GM19467 (cell line): ENCODE measurements around the gene LRBA.
"Not testable (repeated sequence)": the region's sequence is repeated elsewhere in the genome, so short reads cannot be mapped to it uniquely, and the experiment has no call there.

Experiments used
- ATAC-seq: cut with Tn5 transposase; IDR thresholded peaks from one replicate; pipeline ENCODE4 v1.9.1; 2021; ENCODE audit warnings: mild to moderate bottlenecking, moderate library complexity; ENCODE audit not compliant: unreplicated experiment

Gene LRBA, protein sequence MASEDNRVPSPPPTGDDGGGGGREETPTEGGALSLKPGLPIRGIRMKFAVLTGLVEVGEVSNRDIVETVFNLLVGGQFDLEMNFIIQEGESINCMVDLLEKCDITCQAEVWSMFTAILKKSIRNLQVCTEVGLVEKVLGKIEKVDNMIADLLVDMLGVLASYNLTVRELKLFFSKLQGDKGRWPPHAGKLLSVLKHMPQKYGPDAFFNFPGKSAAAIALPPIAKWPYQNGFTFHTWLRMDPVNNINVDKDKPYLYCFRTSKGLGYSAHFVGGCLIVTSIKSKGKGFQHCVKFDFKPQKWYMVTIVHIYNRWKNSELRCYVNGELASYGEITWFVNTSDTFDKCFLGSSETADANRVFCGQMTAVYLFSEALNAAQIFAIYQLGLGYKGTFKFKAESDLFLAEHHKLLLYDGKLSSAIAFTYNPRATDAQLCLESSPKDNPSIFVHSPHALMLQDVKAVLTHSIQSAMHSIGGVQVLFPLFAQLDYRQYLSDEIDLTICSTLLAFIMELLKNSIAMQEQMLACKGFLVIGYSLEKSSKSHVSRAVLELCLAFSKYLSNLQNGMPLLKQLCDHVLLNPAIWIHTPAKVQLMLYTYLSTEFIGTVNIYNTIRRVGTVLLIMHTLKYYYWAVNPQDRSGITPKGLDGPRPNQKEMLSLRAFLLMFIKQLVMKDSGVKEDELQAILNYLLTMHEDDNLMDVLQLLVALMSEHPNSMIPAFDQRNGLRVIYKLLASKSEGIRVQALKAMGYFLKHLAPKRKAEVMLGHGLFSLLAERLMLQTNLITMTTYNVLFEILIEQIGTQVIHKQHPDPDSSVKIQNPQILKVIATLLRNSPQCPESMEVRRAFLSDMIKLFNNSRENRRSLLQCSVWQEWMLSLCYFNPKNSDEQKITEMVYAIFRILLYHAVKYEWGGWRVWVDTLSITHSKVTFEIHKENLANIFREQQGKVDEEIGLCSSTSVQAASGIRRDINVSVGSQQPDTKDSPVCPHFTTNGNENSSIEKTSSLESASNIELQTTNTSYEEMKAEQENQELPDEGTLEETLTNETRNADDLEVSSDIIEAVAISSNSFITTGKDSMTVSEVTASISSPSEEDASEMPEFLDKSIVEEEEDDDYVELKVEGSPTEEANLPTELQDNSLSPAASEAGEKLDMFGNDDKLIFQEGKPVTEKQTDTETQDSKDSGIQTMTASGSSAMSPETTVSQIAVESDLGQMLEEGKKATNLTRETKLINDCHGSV (N-terminal part only)

DNA sequence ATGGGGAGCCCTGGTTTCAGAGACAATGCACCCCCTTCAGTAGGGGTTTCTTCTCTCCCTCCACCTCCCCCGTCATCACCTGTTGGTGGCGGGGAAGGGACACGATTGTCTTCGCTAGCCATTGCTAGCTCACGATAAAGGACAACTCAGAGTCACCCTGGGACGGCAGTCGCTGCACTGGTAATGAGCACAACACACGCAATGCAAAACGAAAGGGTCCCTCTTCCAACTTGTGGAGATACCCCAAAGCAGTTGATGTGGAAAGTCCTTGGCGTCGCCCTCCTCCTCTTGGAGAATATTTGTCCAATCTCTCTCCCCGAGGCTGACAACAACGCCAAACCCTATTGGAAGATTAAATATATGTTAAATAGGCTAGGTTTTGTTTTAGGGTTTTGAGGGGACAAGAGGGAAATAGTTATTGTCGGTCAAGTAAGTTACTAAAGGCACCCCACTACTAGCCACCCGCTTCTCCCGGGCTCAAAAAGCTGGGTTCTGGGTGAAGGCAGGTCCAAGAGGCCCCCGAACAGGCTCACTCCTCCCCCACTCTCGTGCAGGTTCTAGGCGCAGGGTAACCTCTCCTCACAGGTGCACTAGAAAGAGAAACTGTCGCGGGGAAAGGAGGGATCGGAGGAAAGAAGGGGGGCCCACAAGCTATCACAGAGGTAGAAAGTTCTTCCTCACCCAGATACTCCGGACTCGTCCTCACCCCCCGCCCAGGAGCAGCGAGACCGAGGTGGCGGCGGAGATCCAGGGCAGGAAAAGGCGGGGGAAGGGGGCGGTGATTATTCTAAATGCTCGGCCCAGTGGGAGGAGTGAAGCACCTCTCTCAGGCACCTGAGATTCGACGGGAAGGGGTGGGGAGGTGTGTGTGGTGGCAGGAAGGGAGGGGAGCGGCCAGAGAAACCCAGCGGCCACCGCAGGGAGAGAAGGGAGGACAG, at the start of gene LRBA:
Gene LRBA, minus strand, starts transcription at position 764 of the 938 bp plus-strand sequence. Its CDS starts 642 bp downstream, at position 122.
- peak; percentile 60 for ATAC-seq

DNA sequence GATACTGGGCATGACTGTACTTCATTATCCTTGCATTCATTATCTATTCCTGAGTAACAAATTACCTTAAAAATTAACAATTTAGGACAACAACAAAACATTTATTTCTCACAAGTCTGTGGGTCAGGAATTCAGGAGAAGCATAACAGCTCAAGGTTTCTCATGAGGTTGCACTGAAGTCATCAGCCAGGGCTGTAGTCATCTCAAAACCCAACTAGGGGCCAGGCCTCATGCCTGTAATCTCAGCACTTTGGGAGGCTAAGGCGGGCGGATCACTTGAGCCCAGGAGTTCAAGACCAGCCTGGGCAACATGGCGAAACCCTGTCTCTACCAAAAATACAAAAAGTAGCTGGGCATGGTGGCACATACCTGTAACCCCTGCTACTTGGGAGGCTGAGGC, 48.1 kb upstream of the LRBA start:
- ATAC-seq: not testable (repeated sequence)

DNA sequence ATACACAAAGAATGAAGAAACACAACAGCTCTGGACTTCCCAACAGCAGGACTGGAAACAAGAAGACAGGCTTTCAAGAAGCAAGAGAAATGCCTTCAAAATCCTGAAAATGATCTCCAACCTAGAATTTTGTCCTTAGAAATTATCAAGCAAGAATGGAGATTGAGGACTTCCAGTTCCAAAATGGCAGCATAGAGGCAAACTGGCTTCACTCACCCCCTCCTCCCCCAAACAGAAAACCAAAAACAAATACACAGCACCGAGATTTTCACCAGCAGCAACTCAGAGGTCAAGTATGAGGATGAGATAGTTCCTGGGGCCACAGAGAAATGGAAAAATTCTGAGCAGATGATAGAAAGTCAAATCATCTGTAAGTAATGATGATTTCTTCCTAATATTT, 40.5 kb upstream of the LRBA start:
- no peak for ATAC-seq

DNA sequence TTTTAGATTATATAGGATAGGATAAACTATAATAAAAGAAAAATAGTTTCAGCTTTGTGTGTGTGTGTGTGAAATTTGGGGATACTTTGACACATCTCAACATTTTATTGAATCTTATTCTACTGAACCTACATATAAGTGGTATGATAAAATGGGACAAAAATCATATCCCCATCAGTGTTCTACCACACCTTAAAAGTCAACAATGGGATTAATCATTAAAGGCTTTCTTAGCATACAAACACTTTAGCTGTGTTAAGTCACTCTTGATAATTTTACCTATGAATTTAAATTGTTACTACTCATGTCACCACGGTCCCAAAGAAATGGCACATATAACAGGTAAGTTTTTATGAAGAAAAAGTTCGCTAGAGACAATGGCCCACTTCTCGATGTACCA, 37.7 kb upstream of the LRBA start:
- ATAC-seq: no peak

DNA sequence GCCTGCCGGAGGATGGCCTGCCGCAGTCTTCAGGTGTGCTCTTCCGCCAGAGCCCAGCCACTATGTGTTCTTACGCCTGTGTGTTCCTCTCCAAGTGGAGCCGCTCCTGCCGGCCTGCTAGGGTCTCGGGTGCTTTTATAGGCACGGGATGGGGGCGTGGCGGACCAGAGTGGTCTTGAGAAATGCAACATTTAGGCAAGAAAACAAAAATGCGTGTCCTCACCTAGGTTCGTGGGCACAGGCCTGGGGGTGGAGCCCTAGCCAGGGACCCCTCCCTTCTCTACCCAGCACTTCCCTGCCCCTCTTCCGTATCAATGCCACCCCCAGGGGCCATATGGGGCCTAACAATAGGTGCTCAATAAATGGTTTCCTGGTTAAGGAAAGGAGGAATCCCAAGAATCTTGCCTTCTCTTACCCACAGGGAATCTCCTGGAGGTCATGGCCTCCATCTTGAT, 34.4 kb upstream of the LRBA start:
- no peak for ATAC-seq

DNA sequence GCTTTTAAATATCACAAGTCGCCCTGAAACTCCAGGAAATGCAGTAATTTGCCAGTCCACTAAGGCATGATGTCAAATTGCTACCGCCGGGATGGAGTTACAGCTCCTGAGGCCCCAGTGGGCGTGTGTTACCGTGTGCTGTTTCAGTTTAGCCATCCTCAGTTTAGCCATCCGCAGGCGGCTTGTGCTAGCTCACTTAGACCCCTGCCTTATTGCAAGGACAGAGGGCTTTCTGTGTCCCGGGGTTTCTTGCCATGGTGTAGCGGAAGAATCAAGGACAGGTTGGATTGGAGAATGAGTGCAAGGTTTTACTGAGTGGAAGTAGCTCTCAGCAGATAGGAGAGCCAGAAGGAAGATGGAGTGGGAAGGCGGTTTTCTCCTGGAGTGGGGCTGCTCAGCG, 33.8 kb upstream of the LRBA start:
- ATAC-seq: no peak

DNA sequence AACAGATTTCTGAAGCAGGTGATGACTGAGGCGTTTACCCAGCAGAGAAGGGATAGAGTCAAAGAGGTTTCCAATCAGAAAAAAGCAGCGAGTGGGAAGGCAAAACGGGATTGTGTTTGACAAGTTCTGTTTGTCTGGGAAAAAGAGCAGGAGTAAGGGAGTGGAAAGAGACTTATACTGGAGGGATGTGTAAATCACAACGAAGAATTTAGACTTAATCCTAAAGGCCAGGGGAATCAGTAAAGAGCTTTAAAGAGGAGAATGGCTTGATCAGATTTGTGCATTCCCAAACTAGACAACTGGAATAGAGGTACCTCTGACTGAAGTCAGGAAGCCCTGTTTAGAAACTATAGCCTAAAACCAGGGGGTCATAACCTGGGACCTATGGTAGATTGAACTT, 31.5 kb upstream of the LRBA start:
- no peak for ATAC-seq

DNA sequence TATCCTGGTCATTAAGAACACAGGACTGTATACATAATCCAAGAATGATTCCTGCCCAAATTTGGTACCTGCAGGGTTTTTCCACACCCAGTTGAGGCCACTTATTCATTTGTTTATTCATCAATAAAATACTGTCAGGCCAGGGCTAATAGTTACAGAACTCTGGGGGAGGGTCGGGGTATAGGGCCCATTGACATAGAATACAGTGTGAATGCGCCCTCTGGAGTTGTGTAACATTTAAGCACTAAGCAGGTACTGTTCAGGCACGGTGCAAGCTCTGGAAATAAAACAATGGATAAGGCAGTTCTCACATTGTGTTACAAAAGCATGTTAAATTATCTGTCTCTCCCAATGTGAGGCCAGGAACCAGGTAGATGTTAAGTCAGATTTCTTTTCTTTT, 30.8 kb upstream of the LRBA start:
- ATAC-seq: no peak

DNA sequence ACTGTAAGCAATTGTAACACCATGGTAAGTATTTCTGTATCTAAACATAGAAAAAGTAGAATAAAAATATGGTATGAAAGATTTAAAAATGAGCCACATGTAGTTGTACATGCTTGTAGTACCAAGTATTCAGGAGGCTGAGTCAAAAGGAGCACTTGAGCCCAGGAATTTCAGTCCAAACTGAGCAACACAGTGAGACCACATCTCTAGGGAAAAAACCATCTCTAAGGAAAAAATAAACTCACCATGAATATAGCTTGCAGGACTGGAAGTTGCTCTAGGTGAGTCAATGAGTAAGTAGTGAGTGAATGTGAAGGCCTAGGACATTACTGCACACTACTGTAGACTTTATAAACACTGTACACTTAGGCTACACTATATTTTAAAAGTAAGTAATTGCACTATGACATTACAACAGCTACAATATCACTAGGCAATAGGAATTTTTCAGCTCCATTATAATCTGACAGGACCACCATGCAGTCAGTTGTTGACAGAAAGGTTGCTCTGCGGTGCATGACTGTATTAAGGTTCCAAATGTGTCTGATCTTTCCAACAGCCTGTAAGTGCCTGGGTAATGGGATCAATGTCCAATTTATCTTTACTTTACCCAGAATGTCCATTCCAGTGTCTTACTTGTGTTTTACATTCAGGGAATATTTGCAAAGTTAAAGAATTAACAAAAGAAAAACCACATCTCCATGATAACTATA, 28.9 kb upstream of the LRBA start:
- ATAC-seq: no peak

DNA sequence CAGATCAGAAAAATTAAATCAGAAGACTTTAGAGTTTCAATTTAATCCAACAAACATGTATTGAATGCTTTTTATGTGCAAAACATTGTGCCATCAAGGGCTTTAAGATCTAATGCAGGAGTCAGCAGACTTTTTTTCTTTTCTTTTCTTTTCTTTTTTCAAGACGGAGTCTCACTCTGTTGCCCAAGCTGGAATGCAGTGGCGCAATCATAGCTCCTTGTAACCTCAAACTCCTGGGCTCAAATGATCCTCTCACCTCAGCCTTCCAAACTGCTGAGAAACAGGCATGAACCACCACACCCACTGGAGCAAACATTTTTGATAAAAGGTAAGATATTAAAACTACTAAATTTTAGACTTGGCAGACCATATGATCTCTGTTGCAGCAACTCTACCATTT, 24.6 kb upstream of the LRBA start:
- ATAC-seq: no peak

DNA sequence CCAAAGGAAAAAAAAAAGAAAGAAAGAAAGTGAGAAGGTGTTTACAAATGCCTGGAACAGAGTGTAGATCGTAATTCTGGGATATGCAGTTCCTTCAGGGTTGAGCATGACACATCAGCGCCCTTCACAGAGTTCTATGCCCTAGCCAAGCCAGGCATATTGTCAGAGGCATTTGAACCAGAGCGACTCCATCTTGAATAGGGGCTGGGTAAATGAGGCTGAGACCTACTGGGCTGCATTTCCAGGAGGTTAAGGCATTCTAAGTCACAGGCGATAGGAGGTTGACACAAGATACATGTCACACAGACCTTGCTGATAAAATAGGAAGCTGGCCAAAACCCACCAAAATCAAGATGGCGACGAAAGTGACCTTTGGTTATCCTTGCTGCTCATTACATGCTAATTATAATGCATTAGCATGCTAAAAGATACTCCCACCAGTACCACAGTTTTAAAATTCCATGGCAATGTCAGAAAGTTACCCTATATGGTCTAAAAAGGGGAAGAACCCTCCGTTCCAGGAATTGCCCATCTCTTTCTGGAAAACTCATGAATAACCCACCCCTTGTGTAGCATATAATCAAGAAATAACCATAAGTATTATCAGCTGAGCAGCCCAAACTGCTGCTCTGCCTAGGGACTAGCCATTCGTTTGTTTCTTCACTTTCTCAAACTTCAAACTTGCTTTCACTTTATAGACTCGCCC, 23.5 kb upstream of the LRBA start:
- ATAC-seq: no peak

DNA sequence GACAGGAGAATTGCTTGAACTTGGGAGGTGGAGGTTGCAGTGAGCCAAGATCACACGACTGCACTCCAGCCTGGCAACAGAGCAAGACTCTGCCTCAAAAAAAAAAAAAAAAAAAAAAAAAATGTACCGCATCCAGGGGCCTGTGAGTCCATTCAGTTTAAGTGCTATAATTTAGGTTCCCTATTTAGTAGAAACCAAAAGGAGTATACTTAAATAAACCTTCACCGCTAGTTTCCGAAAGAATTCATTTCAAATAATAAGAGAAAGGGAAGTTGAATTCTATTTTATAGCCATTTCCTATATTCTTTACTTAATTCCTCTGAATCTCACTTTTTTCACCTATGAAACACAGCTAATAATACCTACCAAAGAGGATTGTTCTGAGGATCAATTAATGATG, 20.8 kb upstream of the LRBA start:
- no peak for ATAC-seq

DNA sequence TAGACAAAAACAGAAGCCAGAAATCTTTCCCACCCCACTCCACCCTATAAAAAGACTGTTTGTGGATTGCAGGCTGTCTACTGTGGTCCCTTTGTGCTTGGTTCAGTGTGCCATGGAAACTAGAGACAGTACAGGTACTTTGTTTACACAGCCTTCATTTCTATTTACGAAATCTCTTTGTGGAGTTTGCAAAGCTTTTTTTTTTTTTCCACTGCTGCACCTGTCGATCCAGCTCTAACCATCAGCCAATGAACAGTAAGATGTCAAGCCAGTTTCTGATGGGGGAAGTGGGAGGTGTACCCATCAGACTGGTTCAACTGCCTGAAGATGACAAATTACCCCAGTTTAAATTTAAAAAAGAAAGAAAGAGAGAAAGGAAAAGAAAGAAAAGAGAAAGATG, 20.2 kb upstream of the LRBA start:
- ATAC-seq: no peak

DNA sequence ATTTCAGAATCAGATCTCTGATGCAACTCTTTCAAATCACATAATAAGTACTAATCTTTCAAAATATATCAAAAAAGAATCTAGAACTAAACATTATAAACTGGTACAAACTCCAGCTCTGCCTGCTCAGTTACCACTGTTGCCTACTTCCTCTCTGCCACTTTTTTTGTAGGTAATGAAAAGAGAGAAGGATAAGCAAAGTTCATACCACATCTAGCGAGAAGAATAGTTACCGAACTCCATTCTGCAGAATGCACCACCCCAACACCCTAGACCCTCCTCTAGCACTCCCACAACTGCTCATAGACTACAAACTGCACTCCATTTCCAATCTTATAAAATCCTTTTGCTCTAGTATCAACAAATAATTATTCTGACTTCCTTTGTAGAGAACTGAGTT, 19.7 kb upstream of the LRBA start:
- ATAC-seq: no peak

DNA sequence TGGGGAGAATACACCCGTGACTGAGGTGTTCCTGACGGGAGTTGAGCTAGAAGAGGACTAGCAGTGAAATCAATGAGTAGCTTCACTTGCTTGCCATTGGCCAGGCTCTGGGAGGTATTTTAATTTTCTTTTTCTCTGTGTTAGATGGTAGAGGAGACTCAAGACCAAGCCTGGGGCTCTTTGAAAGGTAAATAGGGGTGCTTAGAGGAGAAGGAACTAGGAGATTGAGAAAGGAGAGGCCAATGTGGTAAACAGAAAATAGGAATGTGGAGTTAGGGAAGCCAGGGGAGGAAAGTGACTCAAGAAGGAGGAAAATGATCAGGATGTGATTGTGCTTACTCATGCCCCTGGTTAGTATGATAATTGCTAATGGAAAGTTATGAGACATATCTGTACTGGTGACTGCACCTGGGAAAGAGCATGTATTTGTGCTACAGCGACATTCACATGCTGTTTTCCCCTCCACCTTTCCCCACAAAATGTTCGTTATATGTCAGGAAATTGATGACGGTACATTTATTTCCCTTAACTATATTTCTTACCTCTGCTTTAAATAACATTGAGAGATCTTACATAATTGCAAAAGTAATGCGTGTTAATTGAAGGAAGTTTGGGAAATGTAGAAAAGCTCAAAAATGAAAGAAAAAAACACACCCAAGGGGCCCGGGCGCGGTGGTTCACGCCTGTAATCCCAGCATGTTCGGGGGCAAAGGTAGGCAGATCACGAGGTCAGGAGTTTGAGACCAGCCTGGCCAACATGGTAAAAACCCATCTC, 16.9 kb upstream of the LRBA start:
- no peak for ATAC-seq

DNA sequence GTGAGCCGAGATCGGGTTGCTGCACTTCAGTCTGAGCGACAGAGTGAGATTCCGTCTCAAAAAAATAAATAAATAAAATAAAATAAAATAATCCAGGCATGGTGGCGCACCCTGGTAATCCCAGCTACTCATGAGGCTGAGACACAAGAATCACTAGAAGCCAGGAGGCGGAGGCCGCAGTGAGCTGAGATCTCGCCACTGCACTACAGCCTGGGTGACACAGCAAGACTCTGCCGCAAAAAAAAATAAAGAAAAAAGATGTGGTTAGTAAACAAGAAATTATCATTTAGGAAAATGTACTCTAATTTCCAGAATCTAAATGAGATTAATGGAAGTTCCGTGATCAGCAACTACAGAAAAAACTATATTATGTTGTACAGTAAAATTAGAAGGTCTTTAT, 14.5 kb upstream of the LRBA start:
- no peak for ATAC-seq

DNA sequence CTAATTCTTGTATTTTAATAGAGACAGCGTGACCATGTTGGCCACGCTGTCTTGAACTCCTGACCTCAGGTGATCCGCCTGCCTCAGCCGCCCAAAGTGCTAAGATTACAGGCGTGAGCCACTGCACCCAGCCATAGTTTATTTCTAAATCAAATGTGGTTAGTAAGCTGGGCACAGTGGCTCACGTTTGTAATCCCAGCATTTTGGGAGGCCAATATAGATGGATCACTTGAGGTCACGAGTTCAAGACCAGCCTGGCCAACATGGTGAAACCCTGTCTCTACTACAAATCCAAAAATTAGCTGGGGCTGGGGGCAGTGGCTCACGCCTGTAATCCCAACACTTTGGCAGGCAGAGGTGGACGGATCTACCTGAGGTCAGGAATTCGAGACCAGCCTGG, 13.9 kb upstream of the LRBA start:
- not testable (repeated sequence) for ATAC-seq

DNA sequence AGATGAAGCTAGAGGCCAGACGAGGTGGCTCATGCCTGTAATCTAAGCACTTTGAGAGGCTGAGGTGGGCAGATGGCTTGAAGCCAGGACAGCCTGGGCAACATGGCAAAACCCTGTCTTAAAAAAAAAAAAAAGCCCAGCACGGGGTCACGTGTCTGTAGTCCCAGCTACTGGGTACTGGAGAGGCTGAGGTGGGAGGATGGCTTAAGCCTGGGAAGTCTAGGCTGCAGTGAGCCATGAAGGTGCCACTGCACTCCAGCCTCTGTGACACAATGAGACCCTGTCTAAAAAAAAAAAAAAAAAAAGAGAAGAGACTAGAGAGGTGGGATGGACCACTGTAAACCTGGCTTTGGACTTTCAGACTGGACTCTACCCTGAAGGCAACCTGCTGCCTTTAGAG, 10.7 kb upstream of the LRBA start:
- ATAC-seq: no peak
